Upper lobe of right lung (tissue), 1 donor: ENCODE data around the gene PHF24. TPM values are rescaled to one million over a fixed set of nuclear protein-coding genes. Genes with fewer than 3 reads are reported as not detected.

Experiments used
- ATAC-seq: fragments of 200-7000 bp; cut with Tn5 transposase; one replicate; pipeline ENCODE4 v1.9.1; 2020; ENCODE audit warnings: mild to moderate bottlenecking, moderate library complexity
- DNase-seq: peaks from one replicate; pipeline ENCODE4 v3.0.0-alpha.2; 2020
- H3K27ac ChIP-seq: fragments of 200-600 bp; one replicate; pipeline ENCODE4 v1.8.0; 2022
- H3K27me3 ChIP-seq: fragments of 200-600 bp; one replicate; pipeline ENCODE4 v1.8.0; 2022; ENCODE audit warnings: mild to moderate bottlenecking
- H3K36me3 ChIP-seq: fragments of 200-600 bp; one replicate; pipeline ENCODE4 v1.8.0; 2022
- H3K4me1 ChIP-seq: fragments of 200-600 bp; one replicate; pipeline ENCODE4 v1.8.0; 2022
- H3K4me3 ChIP-seq: fragments of 200-600 bp; one replicate; pipeline ENCODE4 v1.8.0; 2022; ENCODE audit warnings: mild to moderate bottlenecking
- H3K9me3 ChIP-seq: fragments of 200-600 bp; one replicate; pipeline ENCODE4 v1.8.0; 2022
- intact Hi-C: fragments of 100-400 bp; cut with DNase I; formaldehyde crosslinking; loops from one replicate; pipeline ENCODE4 v1.11.0; 2022
- total RNA-seq: library from RNA; stranded (reverse); fragmentation: NEBNext Ultra II Directional; extraction: Animal tissue kit (Norgen Biotek cat#: 25700); gene quantifications from one replicate; pipeline ENCODE4 v1.2.1, GENCODE V29; 2021
- TF ChIP-seq, protein P1 (sequence below): fragments of 200-600 bp; IDR thresholded peaks from one replicate; pipeline ENCODE4 v1.8.0; 2022; ENCODE audit warnings: antibody characterized with exemption
- donor health status: DM: no; HTN: yes; CAD: no; lungs with severe emphysema.

The PHF24 gene
- total RNA-seq, 1 donor from 2014 or later = 0.23 TPM

- ATAC-seq (peak; percentile 96), DNase-seq (peak; percentile 98)
- H3K27ac ChIP-seq = peak within 1 kb of the TSS; percentile 81
- intact Hi-C loops = no loop called here
- H3K4me3 ChIP-seq = peak within 1 kb of the TSS; percentile 79
- TF ChIP-seq, protein P1, sequence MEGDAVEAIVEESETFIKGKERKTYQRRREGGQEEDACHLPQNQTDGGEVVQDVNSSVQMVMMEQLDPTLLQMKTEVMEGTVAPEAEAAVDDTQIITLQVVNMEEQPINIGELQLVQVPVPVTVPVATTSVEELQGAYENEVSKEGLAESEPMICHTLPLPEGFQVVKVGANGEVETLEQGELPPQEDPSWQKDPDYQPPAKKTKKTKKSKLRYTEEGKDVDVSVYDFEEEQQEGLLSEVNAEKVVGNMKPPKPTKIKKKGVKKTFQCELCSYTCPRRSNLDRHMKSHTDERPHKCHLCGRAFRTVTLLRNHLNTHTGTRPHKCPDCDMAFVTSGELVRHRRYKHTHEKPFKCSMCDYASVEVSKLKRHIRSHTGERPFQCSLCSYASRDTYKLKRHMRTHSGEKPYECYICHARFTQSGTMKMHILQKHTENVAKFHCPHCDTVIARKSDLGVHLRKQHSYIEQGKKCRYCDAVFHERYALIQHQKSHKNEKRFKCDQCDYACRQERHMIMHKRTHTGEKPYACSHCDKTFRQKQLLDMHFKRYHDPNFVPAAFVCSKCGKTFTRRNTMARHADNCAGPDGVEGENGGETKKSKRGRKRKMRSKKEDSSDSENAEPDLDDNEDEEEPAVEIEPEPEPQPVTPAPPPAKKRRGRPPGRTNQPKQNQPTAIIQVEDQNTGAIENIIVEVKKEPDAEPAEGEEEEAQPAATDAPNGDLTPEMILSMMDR = no peak
- H3K27me3 ChIP-seq = no peaks in the 10 kb centered on the region
- no peaks in the 10 kb centered on the region for H3K9me3 ChIP-seq
- peaks cover 17% of the 10 kb centered on the region for H3K4me1 ChIP-seq
- no peaks in the 10 kb centered on the region for H3K36me3 ChIP-seq
Observed at GRCh38 chr9:34989003-34989945, 31.2 kb downstream of the PHF24 start, which contains the start of gene DNAJB5. Gene DNAJB5 (plus strand): TSS chr9:34989745. CDS start chr9:34990631, 886 bp downstream.

- TF ChIP-seq, protein P1 = no peak
- ATAC-seq (peak; percentile 2), DNase-seq (no peak)
- Histone ChIP-seq H3K36me3 (no peaks in the 10 kb centered on the region), H3K4me1 (peaks cover 25% of the 10 kb centered on the region), H3K9me3 (no peaks in the 10 kb centered on the region), H3K27ac (peak overlapping the region; percentile 81), H3K4me3 (peak overlapping the region; percentile 79), H3K27me3 (no peaks in the 10 kb centered on the region)
- intact Hi-C loops = no loop called here
Observed at GRCh38 chr9:34989946-34990635, 32.0 kb downstream of the PHF24 start.

DNA sequence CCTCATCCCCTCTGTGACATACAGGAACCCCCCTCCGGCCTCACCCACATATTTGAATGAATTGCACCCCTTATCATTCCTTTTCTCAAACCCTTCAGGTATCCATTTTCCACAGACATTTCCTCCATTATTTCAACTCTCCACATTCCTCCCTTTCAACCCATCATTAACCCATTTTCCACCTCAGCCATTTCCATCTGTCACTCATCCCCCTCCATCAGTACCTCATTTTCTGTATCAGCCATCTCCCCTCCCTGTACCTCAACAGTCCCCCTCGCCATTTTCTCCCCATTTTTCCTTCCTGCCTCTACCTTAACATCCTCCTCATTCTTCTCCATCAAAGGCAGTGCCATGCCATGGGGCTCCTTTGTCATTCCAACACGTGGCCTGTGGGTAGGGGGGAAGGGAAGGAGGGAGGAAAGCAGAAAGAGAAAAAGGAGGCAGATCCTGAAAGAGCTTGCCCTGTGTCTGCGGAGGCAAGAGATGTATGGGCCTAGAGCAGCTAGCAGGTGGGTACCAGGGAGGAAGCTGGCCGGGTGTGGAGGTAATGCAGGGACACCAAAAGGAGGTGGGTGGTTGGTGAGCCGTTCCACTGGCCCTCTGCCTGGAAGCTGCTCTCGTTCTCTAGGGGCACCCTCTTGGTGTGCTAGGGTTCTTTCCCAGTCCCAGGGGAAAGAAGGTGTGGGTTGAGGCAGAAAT lies 33.0 kb downstream of the PHF24 start:
- intact Hi-C loops = no loop called here
- Histone ChIP-seq H3K27me3 (no peaks in the 10 kb centered on the region), H3K4me3 (no peak overlapping the region), H3K27ac (no peak overlapping the region), H3K4me1 (peaks cover 30% of the 10 kb centered on the region), H3K9me3 (no peaks in the 10 kb centered on the region), H3K36me3 (no peaks in the 10 kb centered on the region)
- DNase-seq (no peak), ATAC-seq (no peak)
- TF ChIP-seq, protein P1 = no peak

- no peak for ATAC-seq
- Histone ChIP-seq H3K27ac (peak overlapping the region; percentile 73), H3K4me3 (no peak overlapping the region), H3K9me3 (no peaks in the 10 kb centered on the region), H3K27me3 (no peaks in the 10 kb centered on the region), H3K36me3 (peaks cover 2% of the 10 kb centered on the region), H3K4me1 (peaks cover 30% of the 10 kb centered on the region)
- intact Hi-C loops = no loop called here
- peak; percentile 57 for DNase-seq
- TF ChIP-seq, protein P1 = no peak
Observed at GRCh38 chr9:34991607-34992375, 33.7 kb downstream of the PHF24 start.
